Epidermal melanocyte (primary cell): ENCODE data around the gene SPINT4.
"Not testable (repeated sequence)": the region's sequence is repeated elsewhere in the genome, so short reads cannot be mapped to it uniquely, and the experiment has no call there.

ENCODE experiments used
- DNase-seq: peaks from one replicate; pipeline ENCODE4 v3.0.0; 2011; ENCODE audit warnings: low spot score; ENCODE audit not compliant: insufficient read length

Gene SPINT4

GRCh38 chr20:45722047-45722446, at the start of gene SPINT4:
SPINT4 (plus strand) TSS chr20:45722347; CDS start chr20:45722368, 21 bp downstream.
- no peak for DNase-seq

GRCh38 chr20:45672765-45673164, 49.4 kb upstream of the SPINT4 start:
- DNase-seq = no peak

- DNase-seq = no peak
These were observed 42.5 kb upstream of the SPINT4 start for GRCh38 chr20:45679650-45680049.

- no peak for DNase-seq
These were observed 36.3 kb upstream of the SPINT4 start for GRCh38 chr20:45685896-45686295.

- not testable (repeated sequence) for DNase-seq
These were observed 28.8 kb upstream of the SPINT4 start for GRCh38 chr20:45693346-45693745.

GRCh38 chr20:45695496-45695895, 26.7 kb upstream of the SPINT4 start:
- no peak for DNase-seq

- DNase-seq = no peak
These were observed 21.0 kb upstream of the SPINT4 start for GRCh38 chr20:45701104-45701503.

GRCh38 chr20:45701873-45702272, 20.3 kb upstream of the SPINT4 start, which contains the start of gene WFDC13:
WFDC13 (plus strand) TSS chr20:45702038; CDS start chr20:45702124, 86 bp downstream.
- DNase-seq = no peak

GRCh38 chr20:45704969-45705637, 17.0 kb upstream of the SPINT4 start, which contains the start of gene WFDC10B:
WFDC10B (minus strand) TSS chr20:45705019; CDS start chr20:45685992, 19,027 bp downstream.
- no peak for DNase-seq

GRCh38 chr20:45716141-45716688, 5.9 kb upstream of the SPINT4 start:
- not testable (repeated sequence) for DNase-seq

- no peak for DNase-seq
These were observed 3.0 kb downstream of the SPINT4 start for GRCh38 chr20:45725134-45725533.

- DNase-seq = no peak
These were observed 4.9 kb downstream of the SPINT4 start for GRCh38 chr20:45727044-45727443.

- no peak for DNase-seq
These were observed 10.1 kb downstream of the SPINT4 start for GRCh38 chr20:45732199-45732598.

- no peak for DNase-seq
These were observed 13.4 kb downstream of the SPINT4 start for GRCh38 chr20:45735552-45735951.

- DNase-seq = no peak
These were observed 13.8 kb downstream of the SPINT4 start for GRCh38 chr20:45735988-45736387.

GRCh38 chr20:45742596-45742995, 20.4 kb downstream of the SPINT4 start:
- no peak for DNase-seq

GRCh38 chr20:45745015-45745414, 22.9 kb downstream of the SPINT4 start:
- no peak for DNase-seq

GRCh38 chr20:45751721-45752120, 29.6 kb downstream of the SPINT4 start:
- DNase-seq = no peak

GRCh38 chr20:45752746-45753145, 30.6 kb downstream of the SPINT4 start:
- DNase-seq = no peak

GRCh38 chr20:45758096-45758495, 35.9 kb downstream of the SPINT4 start:
- no peak for DNase-seq

- DNase-seq = not testable (repeated sequence)
These were observed 37.8 kb downstream of the SPINT4 start for GRCh38 chr20:45759921-45760320.

GRCh38 chr20:45761966-45762365, 39.8 kb downstream of the SPINT4 start:
- not testable (repeated sequence) for DNase-seq
